HFFc6 (cell line): ENCODE data around the gene FAM174C. TPM values are rescaled to one million over a fixed set of nuclear protein-coding genes. Genes with fewer than 3 reads are reported as not detected.

Source experiments
- DNase-seq: peaks from one replicate; pipeline ENCODE4 v3.0.0-alpha.2; 2018
- H3K27ac Mint-ChIP-seq: 2 replicates; pipeline ENCODE4 v1.8.0; 2020; ENCODE audit warnings: mild to moderate bottlenecking, mixed read lengths
- H3K27me3 Mint-ChIP-seq: 2 replicates; pipeline ENCODE4 v1.8.0; 2021; ENCODE audit warnings: mild to moderate bottlenecking, moderate library complexity, mixed read lengths; ENCODE audit not compliant: insufficient read depth
- H3K36me3 Mint-ChIP-seq: 2 replicates; pipeline ENCODE4 v1.8.0; 2021; ENCODE audit warnings: low read depth, mixed read lengths
- H3K4me1 Mint-ChIP-seq: 2 replicates; pipeline ENCODE4 v1.8.0; 2020; ENCODE audit warnings: low read depth, mixed read lengths
- H3K4me3 Mint-ChIP-seq: 2 replicates; pipeline ENCODE4 v1.8.0; 2020; ENCODE audit warnings: mild to moderate bottlenecking, moderate library complexity, mixed read lengths
- H3K9me3 Mint-ChIP-seq: 2 replicates; pipeline ENCODE4 v1.8.0; 2020; ENCODE audit warnings: mild to moderate bottlenecking, mixed read lengths
- total RNA-seq, 6 experiments: library from RNA; stranded (reverse); fragmentation: NEBNext Ultra II Directional; extraction: Animal tissue kit (Norgen Biotek cat#: 25700); gene quantifications; 2 replicates in 1 of 6; 3 replicates in 5 of 6; pipeline ENCODE4 v1.2.3, GENCODE V29; 2021
- TF ChIP-seq, protein P1 (sequence below): fragments of 200-600 bp; sonication (generic); IDR thresholded peaks from 2 replicates; pipeline ENCODE4 v1.5.0; 2021; ENCODE audit warnings: antibody characterized with exemption, mild to moderate bottlenecking

FAM174C gene
- total RNA-seq, 6 experiments from 2014 or later = 54.2 to 77.6 (median 63.8) TPM

DNA sequence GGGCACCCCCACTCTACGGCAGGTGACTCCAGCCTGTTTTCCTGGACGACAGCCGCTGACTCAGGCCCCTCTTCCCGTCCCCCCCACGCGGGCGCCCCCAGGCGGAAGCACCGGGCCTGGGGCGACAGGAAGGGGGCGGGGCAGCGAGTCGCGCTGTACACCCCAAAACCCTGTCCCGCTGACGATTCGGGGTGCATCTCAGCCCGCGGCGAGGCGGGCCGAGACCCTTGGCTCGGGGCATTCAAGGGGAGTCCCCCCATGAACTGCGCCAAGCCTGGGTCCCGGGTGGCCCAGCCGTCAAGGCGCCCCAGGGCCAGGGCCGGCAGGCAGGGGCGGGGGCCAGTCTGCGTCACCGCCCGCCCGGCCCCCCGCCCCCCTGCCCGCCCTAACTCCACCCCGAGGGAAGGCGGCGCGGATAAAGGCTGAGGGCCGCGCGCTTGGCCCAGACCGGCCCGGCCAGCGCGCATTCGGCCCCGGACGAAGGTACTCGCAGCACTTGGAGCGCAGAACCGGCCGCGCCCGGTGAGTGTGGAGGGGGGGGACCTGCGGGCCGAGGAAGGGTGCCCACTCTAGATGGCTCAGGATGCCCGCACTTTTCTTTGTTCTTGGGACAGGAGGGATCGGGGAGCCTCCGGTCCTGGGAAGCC, 27.1 kb upstream of the FAM174C start, which contains the start of gene MIDN:
TSS of gene MIDN (plus strand) at position 445 of the 647 bp plus-strand sequence. CDS start 1,714 bp downstream, outside the sequence.
- H3K27ac Mint-ChIP-seq = peak within 1 kb of the TSS; percentile 86
- TF ChIP-seq, protein P1, sequence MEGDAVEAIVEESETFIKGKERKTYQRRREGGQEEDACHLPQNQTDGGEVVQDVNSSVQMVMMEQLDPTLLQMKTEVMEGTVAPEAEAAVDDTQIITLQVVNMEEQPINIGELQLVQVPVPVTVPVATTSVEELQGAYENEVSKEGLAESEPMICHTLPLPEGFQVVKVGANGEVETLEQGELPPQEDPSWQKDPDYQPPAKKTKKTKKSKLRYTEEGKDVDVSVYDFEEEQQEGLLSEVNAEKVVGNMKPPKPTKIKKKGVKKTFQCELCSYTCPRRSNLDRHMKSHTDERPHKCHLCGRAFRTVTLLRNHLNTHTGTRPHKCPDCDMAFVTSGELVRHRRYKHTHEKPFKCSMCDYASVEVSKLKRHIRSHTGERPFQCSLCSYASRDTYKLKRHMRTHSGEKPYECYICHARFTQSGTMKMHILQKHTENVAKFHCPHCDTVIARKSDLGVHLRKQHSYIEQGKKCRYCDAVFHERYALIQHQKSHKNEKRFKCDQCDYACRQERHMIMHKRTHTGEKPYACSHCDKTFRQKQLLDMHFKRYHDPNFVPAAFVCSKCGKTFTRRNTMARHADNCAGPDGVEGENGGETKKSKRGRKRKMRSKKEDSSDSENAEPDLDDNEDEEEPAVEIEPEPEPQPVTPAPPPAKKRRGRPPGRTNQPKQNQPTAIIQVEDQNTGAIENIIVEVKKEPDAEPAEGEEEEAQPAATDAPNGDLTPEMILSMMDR = peak; percentile 62
- peak within 1 kb of the TSS; percentile 82 for H3K4me3 Mint-ChIP-seq
- peaks cover 9% of the 10 kb centered on the region for H3K36me3 Mint-ChIP-seq
- H3K27me3 Mint-ChIP-seq = peaks cover 12% of the 10 kb centered on the region
- no peaks in the 10 kb centered on the region for H3K9me3 Mint-ChIP-seq
- DNase-seq = peak; percentile 84
- H3K4me1 Mint-ChIP-seq = peaks cover 11% of the 10 kb centered on the region

- H3K27ac Mint-ChIP-seq = peak overlapping the region; percentile 86
- no peaks in the 10 kb centered on the region for H3K9me3 Mint-ChIP-seq
- DNase-seq = no peak
- peak overlapping the region; percentile 82 for H3K4me3 Mint-ChIP-seq
- H3K4me1 Mint-ChIP-seq = peaks cover 12% of the 10 kb centered on the region
- H3K36me3 Mint-ChIP-seq = peaks cover 12% of the 10 kb centered on the region
- TF ChIP-seq, protein P1 = peak; percentile 83
- peaks cover 14% of the 10 kb centered on the region for H3K27me3 Mint-ChIP-seq
Measured at GRCh38 chr19:1248786-1249297, 26.5 kb upstream of the FAM174C start.

GRCh38 chr19:1249298-1249989, 25.9 kb upstream of the FAM174C start:
- Mint-ChIP-seq H3K27me3 (peaks cover 14% of the 10 kb centered on the region), H3K4me1 (peaks cover 11% of the 10 kb centered on the region), H3K9me3 (no peaks in the 10 kb centered on the region), H3K27ac (peak overlapping the region; percentile 84), H3K4me3 (peak overlapping the region; percentile 83), H3K36me3 (peaks cover 12% of the 10 kb centered on the region)
- DNase-seq = peak; percentile 89
- TF ChIP-seq, protein P1 = no peak

DNA sequence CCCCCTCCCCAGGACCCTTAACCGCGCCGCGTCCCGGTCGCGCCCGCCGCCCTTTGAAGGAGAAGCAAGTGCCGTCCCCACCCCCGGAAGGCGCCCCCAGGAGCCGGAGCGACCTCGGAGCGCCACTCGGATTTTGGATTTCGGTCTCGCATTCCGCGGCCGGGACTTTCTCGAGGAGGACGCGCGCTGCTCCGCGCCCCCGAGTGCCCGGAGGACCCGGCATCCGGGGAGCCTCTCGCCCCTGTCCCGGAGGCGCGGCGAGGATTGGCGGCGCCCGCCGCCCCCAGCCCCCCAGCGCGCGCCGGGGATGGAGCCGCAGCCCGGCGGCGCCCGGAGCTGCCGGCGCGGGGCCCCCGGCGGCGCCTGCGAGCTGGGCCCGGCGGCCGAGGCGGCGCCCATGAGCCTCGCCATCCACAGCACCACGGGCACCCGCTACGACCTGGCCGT, 25.3 kb upstream of the FAM174C start:
- DNase-seq = no peak
- H3K9me3 Mint-ChIP-seq = no peaks in the 10 kb centered on the region
- H3K4me1 Mint-ChIP-seq = peaks cover 12% of the 10 kb centered on the region
- peak overlapping the region; percentile 84 for H3K27ac Mint-ChIP-seq
- TF ChIP-seq, protein P1 = no peak
- H3K4me3 Mint-ChIP-seq = peak overlapping the region; percentile 83
- H3K27me3 Mint-ChIP-seq = peaks cover 20% of the 10 kb centered on the region
- peaks cover 12% of the 10 kb centered on the region for H3K36me3 Mint-ChIP-seq

- H3K36me3 Mint-ChIP-seq = peaks cover 12% of the 10 kb centered on the region
- DNase-seq = no peak
- H3K27me3 Mint-ChIP-seq = peaks cover 20% of the 10 kb centered on the region
- peaks cover 12% of the 10 kb centered on the region for H3K4me1 Mint-ChIP-seq
- H3K4me3 Mint-ChIP-seq = peak overlapping the region; percentile 93
- TF ChIP-seq, protein P1 = no peak
- H3K9me3 Mint-ChIP-seq = no peaks in the 10 kb centered on the region
- peak overlapping the region; percentile 92 for H3K27ac Mint-ChIP-seq
Measured at GRCh38 chr19:1250437-1251260, 24.7 kb upstream of the FAM174C start.
